ENCODE results near the gene HS3ST3A1. TPM values are rescaled to one million over a fixed set of nuclear protein-coding genes. Genes with fewer than 3 reads are reported as not detected.

The HS3ST3A1 gene
- total RNA-seq, 4 donors from 2014 or later, result 2.9 to 10.5 (median 5.0) TPM

DNA sequence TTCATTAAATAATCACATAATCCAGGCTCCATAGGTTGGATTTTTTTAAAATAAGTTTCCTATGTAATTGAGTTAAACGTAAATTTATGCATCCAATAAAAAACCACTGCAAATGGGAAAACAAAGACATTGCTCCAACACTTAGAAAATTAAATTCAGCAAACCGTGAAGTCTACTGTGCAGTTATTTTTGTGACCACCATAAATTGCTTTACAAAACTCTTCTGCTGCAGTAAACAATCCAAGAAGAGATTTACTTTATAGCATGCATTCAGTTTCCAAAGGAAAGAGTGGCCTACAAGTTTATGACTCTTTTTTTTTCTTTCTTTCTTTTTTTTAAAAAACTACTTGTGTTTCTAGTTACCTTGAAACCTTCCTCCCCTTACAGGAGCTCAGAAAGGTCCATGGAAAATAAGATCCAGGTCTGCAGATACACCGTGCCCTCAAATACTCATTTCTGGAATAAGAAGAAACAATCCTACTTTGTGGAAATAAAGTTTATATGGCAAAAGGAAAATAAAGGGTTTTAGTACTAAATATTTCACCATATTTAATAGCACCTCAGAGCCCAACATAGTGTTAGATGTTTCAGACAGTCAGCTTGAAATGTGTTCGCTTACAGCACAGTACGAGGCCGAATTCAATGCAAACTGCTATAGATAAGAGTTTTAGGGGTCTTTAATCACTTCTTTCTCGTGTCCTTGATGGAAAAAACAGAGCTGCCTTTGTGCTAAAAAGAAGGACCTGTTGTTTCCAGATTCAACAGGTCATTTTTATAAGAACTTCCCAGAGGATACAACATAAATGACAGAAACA is 3.2 kb downstream of the HS3ST3A1 start:
- TF ChIP-seq EP300 (IDR thresholded peaks at IDR 0.05), result no peak
- TF ChIP-seq POLR2A (IDR thresholded peaks at IDR 0.05), result no peak
- TF ChIP-seq, protein P1, sequence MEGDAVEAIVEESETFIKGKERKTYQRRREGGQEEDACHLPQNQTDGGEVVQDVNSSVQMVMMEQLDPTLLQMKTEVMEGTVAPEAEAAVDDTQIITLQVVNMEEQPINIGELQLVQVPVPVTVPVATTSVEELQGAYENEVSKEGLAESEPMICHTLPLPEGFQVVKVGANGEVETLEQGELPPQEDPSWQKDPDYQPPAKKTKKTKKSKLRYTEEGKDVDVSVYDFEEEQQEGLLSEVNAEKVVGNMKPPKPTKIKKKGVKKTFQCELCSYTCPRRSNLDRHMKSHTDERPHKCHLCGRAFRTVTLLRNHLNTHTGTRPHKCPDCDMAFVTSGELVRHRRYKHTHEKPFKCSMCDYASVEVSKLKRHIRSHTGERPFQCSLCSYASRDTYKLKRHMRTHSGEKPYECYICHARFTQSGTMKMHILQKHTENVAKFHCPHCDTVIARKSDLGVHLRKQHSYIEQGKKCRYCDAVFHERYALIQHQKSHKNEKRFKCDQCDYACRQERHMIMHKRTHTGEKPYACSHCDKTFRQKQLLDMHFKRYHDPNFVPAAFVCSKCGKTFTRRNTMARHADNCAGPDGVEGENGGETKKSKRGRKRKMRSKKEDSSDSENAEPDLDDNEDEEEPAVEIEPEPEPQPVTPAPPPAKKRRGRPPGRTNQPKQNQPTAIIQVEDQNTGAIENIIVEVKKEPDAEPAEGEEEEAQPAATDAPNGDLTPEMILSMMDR (IDR thresholded peaks at IDR 0.05), result no peak
- TF ChIP-seq POLR2AphosphoS5 (IDR thresholded peaks at IDR 0.05), result no peak
- H3K27me3 ChIP-seq, result peaks cover 47% of the 10 kb centered on the region
- WGBS, result 88% methylated on average over 7 of the region's 7 CpGs

DNA sequence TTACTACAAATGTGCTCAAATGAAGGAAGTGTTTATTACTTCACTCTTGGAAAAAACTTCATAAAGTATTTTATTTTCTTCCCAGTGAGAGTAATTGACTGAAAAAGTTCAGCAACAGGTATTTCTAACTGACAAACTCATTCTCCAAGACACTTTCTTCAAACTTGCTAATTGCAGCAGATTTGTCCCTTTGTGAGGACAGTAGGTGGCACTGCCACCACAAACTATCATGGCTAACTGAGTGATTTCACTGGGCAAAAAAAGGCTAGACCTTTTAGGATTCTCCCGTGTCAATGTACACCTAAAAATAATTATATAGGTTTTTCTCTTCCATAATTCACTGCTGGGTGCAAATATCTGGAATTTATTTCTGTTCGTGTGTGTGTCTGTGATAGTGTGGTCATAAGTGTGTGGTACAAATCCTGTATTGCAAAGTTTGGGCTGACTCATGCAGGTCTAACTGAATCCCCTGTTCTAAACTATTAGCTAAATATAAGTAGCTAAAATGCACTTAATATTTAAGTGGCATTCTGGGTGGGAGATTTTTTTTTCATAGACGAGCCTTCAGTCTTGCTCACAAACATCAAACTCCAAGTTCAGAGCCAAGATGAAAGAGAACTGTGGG is 3.9 kb downstream of the HS3ST3A1 start:
- no peak for TF ChIP-seq POLR2AphosphoS5 (IDR thresholded peaks at IDR 0.05)
- no peak for TF ChIP-seq EP300 (IDR thresholded peaks at IDR 0.05)
- TF ChIP-seq POLR2A (IDR thresholded peaks at IDR 0.05), result no peak
- TF ChIP-seq, protein P1 (IDR thresholded peaks at IDR 0.05), result peak; percentile 28 to 37
- H3K27me3 ChIP-seq, result peaks cover 41% of the 10 kb centered on the region
- 23% methylated on average over 3 of the region's 3 CpGs for WGBS
- no peak overlapping the region for H3K4me3 ChIP-seq
- no peaks in the 10 kb centered on the region for H3K36me3 ChIP-seq
- no peak for DNase-seq (ENCODE audit: low spot score in 2 of 2)
- H3K4me1 ChIP-seq, result peaks cover 30% of the 10 kb centered on the region
- H3K9me3 ChIP-seq, result no peaks in the 10 kb centered on the region
- no peak overlapping the region for H3K27ac ChIP-seq

More for the DNA sequence above, 3.2 kb downstream of the HS3ST3A1 start:
- Histone ChIP-seq H3K9me3 (no peaks in the 10 kb centered on the region), H3K4me1 (peaks cover 30% of the 10 kb centered on the region), H3K4me3 (no peak overlapping the region), H3K36me3 (no peaks in the 10 kb centered on the region), H3K27ac (no peak overlapping the region)
- no peak for DNase-seq (ENCODE audit: low spot score in 2 of 2)

DNA sequence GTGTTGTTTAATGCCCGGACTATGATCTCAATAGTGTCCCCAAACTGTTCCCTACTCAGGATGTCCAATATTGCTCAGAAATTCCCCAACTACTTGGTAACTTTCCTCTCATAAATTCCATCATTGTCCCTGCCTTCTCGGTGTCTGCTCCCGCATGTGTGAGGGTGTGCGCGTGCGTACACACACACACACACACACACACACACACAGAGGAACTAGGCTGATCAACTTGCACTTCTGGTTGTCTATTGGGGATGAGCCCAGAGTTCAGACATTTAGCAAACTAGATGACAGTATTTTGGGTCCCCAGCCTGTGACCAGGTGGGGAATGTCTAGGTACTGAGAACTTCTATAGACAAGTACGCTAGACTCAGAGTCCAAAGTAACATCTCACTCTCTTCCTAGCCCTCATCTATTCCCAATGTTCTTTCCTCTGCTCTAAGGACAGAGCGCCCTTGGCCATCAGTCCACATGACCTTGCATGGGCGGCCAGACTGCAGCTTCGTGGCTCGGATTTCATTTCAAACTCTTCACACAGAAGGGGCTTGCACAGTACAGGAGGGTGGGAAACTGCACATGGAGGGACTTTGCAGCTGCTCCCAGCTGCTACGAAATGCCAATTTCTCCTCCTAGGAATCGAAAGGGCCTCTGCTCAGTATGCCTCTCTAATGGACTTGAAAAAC is 5.3 kb downstream of the HS3ST3A1 start:
- no peak for TF ChIP-seq POLR2AphosphoS5 (IDR thresholded peaks at IDR 0.05)
- no peak for TF ChIP-seq EP300 (IDR thresholded peaks at IDR 0.05)
- TF ChIP-seq, protein P1 (IDR thresholded peaks at IDR 0.05), result no peak
- no peak for TF ChIP-seq POLR2A (IDR thresholded peaks at IDR 0.05)
- Histone ChIP-seq H3K9me3 (no peaks in the 10 kb centered on the region), H3K4me3 (no peak overlapping the region), H3K27me3 (peaks cover 27% of the 10 kb centered on the region), H3K36me3 (no peaks in the 10 kb centered on the region), H3K4me1 (peaks cover 19% of the 10 kb centered on the region), H3K27ac (no peak overlapping the region)
- DNase-seq (ENCODE audit: low spot score in 2 of 2), result no peak
- WGBS, result 86% methylated on average over 13 of the region's 13 CpGs

GRCh38 chr17:13595599-13595899 is 6.2 kb downstream of the HS3ST3A1 start:
- 77% methylated on average over 6 of the region's 6 CpGs for WGBS
- no peak for DNase-seq (ENCODE audit: low spot score in 2 of 2)

More at GRCh38 chr17:13595599-13595899, 6.2 kb downstream of the HS3ST3A1 start:
- H3K27me3 ChIP-seq, result peaks cover 19% of the 10 kb centered on the region
- H3K27ac ChIP-seq, result no peak overlapping the region
- TF ChIP-seq, protein P1 (IDR thresholded peaks at IDR 0.05), result no peak
- TF ChIP-seq POLR2A (IDR thresholded peaks at IDR 0.05) (no peak), POLR2AphosphoS5 (IDR thresholded peaks at IDR 0.05) (no peak), EP300 (IDR thresholded peaks at IDR 0.05) (no peak)
- H3K36me3 ChIP-seq, result no peaks in the 10 kb centered on the region
- peaks cover 11% of the 10 kb centered on the region for H3K4me1 ChIP-seq
- H3K4me3 ChIP-seq, result no peak overlapping the region
- no peaks in the 10 kb centered on the region for H3K9me3 ChIP-seq

All from suprapubic skin (tissue), 4 donors.